SK-N-SH (cell line): ENCODE measurements around the gene PTPRF.

Experiments
- MXI1 ChIP-seq: IDR thresholded peaks from 2 replicates; pipeline ENCODE4 v1.6.1; 2012; ENCODE audit warnings: mild to moderate bottlenecking, low read depth, low read length, improper control_type of control experiment
- POLR2AphosphoS5 ChIP-seq: IDR thresholded peaks from 2 replicates; pipeline ENCODE4 v1.6.1; 2012; ENCODE audit warnings: low read depth, low read length
- RCOR1 ChIP-seq: fragments of 150-350 bp; IDR thresholded peaks from 2 replicates; pipeline ENCODE4 v1.6.1; 2017; ENCODE audit warnings: antibody characterized with exemption, low read length
- TAF1 ChIP-seq: IDR thresholded peaks from 2 replicates; pipeline ENCODE4 v1.6.1; 2012; ENCODE audit warnings: low read depth, mild to moderate bottlenecking, low read length, moderate library complexity, borderline replicate concordance
- YY1 ChIP-seq: IDR thresholded peaks from 2 replicates; pipeline ENCODE4 v1.4.0; 2012; ENCODE audit warnings: low read depth, mild to moderate bottlenecking
- TF ChIP-seq, protein P1 (sequence below): fragments of 200-600 bp; sonication (generic); IDR thresholded peaks from 2 replicates; pipeline ENCODE4 v1.6.1; 2017; ENCODE audit warnings: antibody characterized with exemption, mild to moderate bottlenecking, moderate library complexity

DNA sequence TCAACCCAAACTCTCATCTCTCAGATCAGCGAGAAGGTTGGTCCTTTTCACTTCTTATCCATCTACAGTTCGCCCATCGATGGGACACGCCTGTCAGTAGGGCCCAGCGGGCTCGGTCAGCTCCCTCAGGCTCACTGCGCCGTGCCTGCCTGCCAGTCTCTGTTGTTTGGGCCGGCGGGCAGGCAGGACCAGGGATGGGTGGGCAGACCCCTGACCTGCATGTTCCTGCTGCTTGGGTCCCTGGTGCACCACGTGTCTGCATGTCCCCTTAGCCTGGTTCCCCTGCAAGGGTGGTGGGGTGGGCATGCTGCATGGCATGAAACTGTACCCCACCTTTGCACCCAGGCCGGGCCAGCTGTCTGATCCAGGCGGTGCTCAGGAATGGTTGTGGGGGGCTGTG lies 52.4 kb downstream of the PTPRF start:
- TF ChIP-seq MXI1 (no peak), POLR2AphosphoS5 (no peak), RCOR1 (no peak), YY1 (no peak), TAF1 (no peak)
- TF ChIP-seq, protein P1, sequence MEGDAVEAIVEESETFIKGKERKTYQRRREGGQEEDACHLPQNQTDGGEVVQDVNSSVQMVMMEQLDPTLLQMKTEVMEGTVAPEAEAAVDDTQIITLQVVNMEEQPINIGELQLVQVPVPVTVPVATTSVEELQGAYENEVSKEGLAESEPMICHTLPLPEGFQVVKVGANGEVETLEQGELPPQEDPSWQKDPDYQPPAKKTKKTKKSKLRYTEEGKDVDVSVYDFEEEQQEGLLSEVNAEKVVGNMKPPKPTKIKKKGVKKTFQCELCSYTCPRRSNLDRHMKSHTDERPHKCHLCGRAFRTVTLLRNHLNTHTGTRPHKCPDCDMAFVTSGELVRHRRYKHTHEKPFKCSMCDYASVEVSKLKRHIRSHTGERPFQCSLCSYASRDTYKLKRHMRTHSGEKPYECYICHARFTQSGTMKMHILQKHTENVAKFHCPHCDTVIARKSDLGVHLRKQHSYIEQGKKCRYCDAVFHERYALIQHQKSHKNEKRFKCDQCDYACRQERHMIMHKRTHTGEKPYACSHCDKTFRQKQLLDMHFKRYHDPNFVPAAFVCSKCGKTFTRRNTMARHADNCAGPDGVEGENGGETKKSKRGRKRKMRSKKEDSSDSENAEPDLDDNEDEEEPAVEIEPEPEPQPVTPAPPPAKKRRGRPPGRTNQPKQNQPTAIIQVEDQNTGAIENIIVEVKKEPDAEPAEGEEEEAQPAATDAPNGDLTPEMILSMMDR, result no peak
